K562 (cell line): ENCODE results near the gene RPS8. TPM values are rescaled to one million over a fixed set of nuclear protein-coding genes. Genes with fewer than 3 reads are reported as not detected.

Experiments used
- ARHGAP35 ChIP-seq: fragments of 450-650 bp; IDR thresholded peaks from 2 replicates; pipeline ENCODE4 v1.6.1; 2018; ENCODE audit not compliant: partially characterized antibody
- BRD4 ChIP-seq: fragments of 200-600 bp; sonication (generic); IDR thresholded peaks from 2 replicates; pipeline ENCODE4 v1.6.1; 2017; ENCODE audit warnings: inconsistent platforms
- CBX3 ChIP-seq, 2 experiments: IDR thresholded peaks; 1 replicate in 1 of 2; 2 replicates in 1 of 2; pipeline ENCODE4 v1.6.1; 2012; ENCODE audit warnings: inconsistent platforms in 2 of 2, low read length in 2 of 2, borderline replicate concordance in 1 of 2, control low read depth in 1 of 2
- CHD1 ChIP-seq: fragments of 200-600 bp; sonication (generic); IDR thresholded peaks from one replicate; pipeline ENCODE4 v1.6.1; 2012; ENCODE audit warnings: mild to moderate bottlenecking, moderate library complexity, low read length, inconsistent platforms
- EHMT2 ChIP-seq: fragments of 450-650 bp; IDR thresholded peaks from 2 replicates; pipeline ENCODE4 v1.6.1; 2018; ENCODE audit warnings: antibody characterized with exemption
- GTF2A2 ChIP-seq: IDR thresholded peaks from 2 replicates; pipeline ENCODE4 v1.6.1; 2016; ENCODE audit warnings: mild to moderate bottlenecking, missing genetic modification characterization, missing compliant biosample characterization
- HDAC8 ChIP-seq: fragments of 450-650 bp; IDR thresholded peaks from 2 replicates; pipeline ENCODE4 v1.6.1; 2016; ENCODE audit warnings: mild to moderate bottlenecking, missing genetic modification characterization, moderate library complexity, missing compliant biosample characterization
- JUNB ChIP-seq: fragments of 450-650 bp; formaldehyde crosslinking; conservative IDR thresholded peaks from 2 replicates; pipeline ENCODE4 v1.4.0; 2020; ENCODE audit warnings: mild to moderate bottlenecking
- KLF13 ChIP-seq: fragments of 450-650 bp; IDR thresholded peaks from 2 replicates; pipeline ENCODE4 v1.6.1; 2016; ENCODE audit warnings: missing genetic modification characterization, low read depth, mild to moderate bottlenecking, missing compliant biosample characterization, moderate library complexity, borderline replicate concordance
- MLX ChIP-seq, 2 experiments: fragments of 450-650 bp in 1 of 2; sonication (generic) in 1 of 2; formaldehyde crosslinking; conservative IDR thresholded peaks; 2 replicates each; pipeline versions ENCODE4 v1.4.0 to v1.8.1; 2020 to 2022; ENCODE audit warnings: mild to moderate bottlenecking in 1 of 2, missing genetic modification reagents in 1 of 2
- MNT ChIP-seq, 2 experiments: fragments of 450-650 bp; conservative IDR thresholded peaks; 2 replicates each; pipeline ENCODE4 v1.6.1; 2017; ENCODE audit warnings: mild to moderate bottlenecking in 2 of 2, moderate library complexity in 2 of 2
- NFXL1 ChIP-seq: fragments of 450-650 bp; formaldehyde crosslinking; IDR thresholded peaks from 2 replicates; pipeline ENCODE4 v1.4.0; 2021; ENCODE audit warnings: mild to moderate bottlenecking
- RFX5 ChIP-seq: IDR thresholded peaks from 2 replicates; pipeline ENCODE4 v1.6.1; 2011; ENCODE audit warnings: low read depth, mild to moderate bottlenecking, improper control_type of control experiment, low read length
- RNF2 ChIP-seq: sonication (generic); IDR thresholded peaks from 2 replicates; pipeline ENCODE4 v1.6.1; 2016
- RREB1 ChIP-seq: fragments of 250-450 bp; sonication (Bioruptor Pico); IDR thresholded peaks from 2 replicates; pipeline ENCODE4 v1.4.0; 2020
- SMAD4 ChIP-seq: fragments of 250-450 bp; sonication (Bioruptor Pico); conservative IDR thresholded peaks from 2 replicates; pipeline ENCODE4 v1.8.0; 2021; ENCODE audit warnings: inconsistent platforms, mild to moderate bottlenecking, moderate library complexity
- SUPT5H ChIP-seq: fragments of 450-650 bp; IDR thresholded peaks from 2 replicates; pipeline ENCODE4 v1.6.1; 2016
- ZNF232 ChIP-seq: sonication (generic); formaldehyde crosslinking; IDR thresholded peaks from 2 replicates; pipeline ENCODE4 v1.8.0; 2022; ENCODE audit warnings: mild to moderate bottlenecking, missing genetic modification reagents
- ZNF274 ChIP-seq: IDR thresholded peaks from 2 replicates; pipeline ENCODE4 v1.6.1; 2011; ENCODE audit warnings: low read depth, mild to moderate bottlenecking, low read length, moderate library complexity, borderline replicate concordance
- ZNF696 ChIP-seq: fragments of 250-450 bp; sonication (Bioruptor Pico); conservative IDR thresholded peaks from 2 replicates; pipeline ENCODE4 v1.4.0; 2020; ENCODE audit warnings: mild to moderate bottlenecking, moderate library complexity
- polyA plus RNA-seq, 8 experiments: library from polyadenylated mRNA; depleted of rRNA in 4 of 8; stranded (reverse) in 5 of 8; unstranded in 3 of 8; fragments of >200 nt; fragmentation: Nextera tagmentation in 2 of 8; fragmentation: Illumina TruSeq in 1 of 8; extraction: Ambion mirVana in 2 of 8; extraction: Trizol in 1 of 8; gene quantifications; 2 replicates each; pipeline versions ENCODE4 v1.2.1 to v1.2.3, GENCODE V29; 2011 to 2014; ENCODE audit warnings: inconsistent platforms in 1 of 8, missing spikeins in 1 of 8
- total RNA-seq, 7 experiments: library from RNA; depleted of rRNA in 6 of 7; stranded (reverse); fragments of >200 nt in 6 of 7; fragmentation: Illumina TruSeq in 2 of 7; extraction: Trizol in 2 of 7; gene quantifications; 2 replicates each; pipeline versions ENCODE4 v1.2.1 to v1.2.3, GENCODE V29; 2011 to 2021; ENCODE audit warnings: low replicate concordance in 1 of 7

The RPS8 gene
- total and polyA plus RNA-seq, 9 of the 15 experiments (the other 6 are each of a cell fraction or from before 2014, with no cell fraction given), result 2,431 to 4,168 (median 3,109) TPM

- TF ChIP-seq NFXL1 (CRISPR knock-in tag) (no peak), RFX5 (no peak), RREB1 (no peak), SUPT5H (peak; percentile 97), EHMT2 (no peak), HDAC8 (tag) (0 out of 2 replicates have a peak, but pooled peaks have one; percentile 10), KLF13 (tag) (no peak), RNF2 (no peak), JUNB (CRISPR knock-in tag) (no peak), ZNF232 (no peak), MLX (CRISPR knock-in tag; conservative IDR thresholded peaks at IDR 0.05) (no peak), GTF2A2 (tag) (0 out of 2 replicates have a peak, but pooled peaks have one; percentile 1), CHD1 (no peak), ZNF696 (CRISPR knock-in tag) (no peak), BRD4 (no peak), ARHGAP35 (no peak), CBX3 (IDR thresholded peaks at IDR 0.05; ENCODE audit: borderline replicate concordance in 1 of 2, low read length in 2 of 2) (no peak), ZNF274 (no peak), MNT (conservative IDR thresholded peaks at IDR 0.05) (peak; percentile 81 to 89; a peak in 3 of 4 replicates), SMAD4 (CRISPR knock-in tag) (peak; percentile 64; the same call in 1 of the 2 replicates)
Measured at GRCh38 chr1:44739307-44740178, 35.8 kb upstream of the RPS8 start, which contains the start of gene KIF2C (continued).
